ENCODE data around the gene KLHL33. TPM values are rescaled to one million over a fixed set of nuclear protein-coding genes. Genes with fewer than 3 reads are reported as not detected.

KLHL33 gene
- total and polyA plus RNA-seq, 10 of the 15 experiments (the other 5 are each of a cell fraction or from before 2014, with no cell fraction given), result 0.01 to 0.16 (median 0.04) TPM; not detected in 5

GRCh38 chr14:20469890-20470602 lies 34.1 kb upstream of the KLHL33 start (continued):
- TF ChIP-seq PRDM15 (CRISPR knock-in tag; IDR thresholded peaks at IDR 0.05), result no peak
- no peak for TF ChIP-seq FOXM1 (IDR thresholded peaks at IDR 0.05; ENCODE audit: low read depth, low read length)
- TF ChIP-seq HDAC2 (IDR thresholded peaks at IDR 0.05), result no peak
- TF ChIP-seq JUNB (IDR thresholded peaks at IDR 0.05), result no peak
- no peak for TF ChIP-seq SUZ12 (IDR thresholded peaks at IDR 0.05; ENCODE audit: unreplicated experiment)
- no peak for TF ChIP-seq SREBF2 (IDR thresholded peaks at IDR 0.05; ENCODE audit: low read length)
- no peak for TF ChIP-seq LARP7 (IDR thresholded peaks at IDR 0.05)
- TF ChIP-seq NR2C2 (IDR thresholded peaks at IDR 0.05; ENCODE audit: borderline replicate concordance, control insufficient read depth, insufficient read length, low read depth), result no peak
- TF ChIP-seq TBL1XR1 (IDR thresholded peaks at IDR 0.05; ENCODE audit: low read depth, low read length), result no peak
- TF ChIP-seq USF1 (IDR thresholded peaks at IDR 0.05; ENCODE audit: borderline replicate concordance, extremely low read length, insufficient read depth, low read depth, low read length), result no peak
- TF ChIP-seq PBX3 (IDR thresholded peaks at IDR 0.05; ENCODE audit: insufficient replicate concordance, low read depth, low read length), result no peak
- 0 out of 2 replicates have a peak, but pooled peaks have one; percentile 40 for TF ChIP-seq IRF4 (IDR thresholded peaks at IDR 0.05; ENCODE audit: low read depth, low read length)
- no peak for TF ChIP-seq JUND (IDR thresholded peaks at IDR 0.05; ENCODE audit: low read depth, low read length)
- TF ChIP-seq BHLHE40 (IDR thresholded peaks at IDR 0.05; ENCODE audit: borderline replicate concordance in 1 of 2, low read depth in 2 of 2, low read length in 1 of 2), result no peak
- TF ChIP-seq USF2 (IDR thresholded peaks at IDR 0.05; ENCODE audit: borderline replicate concordance, low read depth, low read length), result no peak
- TF ChIP-seq MLLT1 (IDR thresholded peaks at IDR 0.05), result no peak
- no peak for TF ChIP-seq ZBED1 (IDR thresholded peaks at IDR 0.05; ENCODE audit: borderline replicate concordance)
- TF ChIP-seq SPI1 (IDR thresholded peaks at IDR 0.05; ENCODE audit: borderline replicate concordance, insufficient read depth, low read depth, low read length), result peak; percentile 79
- TF ChIP-seq IRF5 (IDR thresholded peaks at IDR 0.05; ENCODE audit: borderline replicate concordance), result no peak
- TF ChIP-seq ZNF207 (IDR thresholded peaks at IDR 0.05; ENCODE audit: borderline replicate concordance), result no peak

Data from GM12878 (cell line).